HL-60 (cell line): Measurements from ENCODE around the gene DYNC1H1.
A peak's percentile ranks its signal among the peaks of the same experiment; 100 is the strongest.

Source experiments
- POLR2AphosphoS5 ChIP-seq: IDR thresholded peaks from 2 replicates; pipeline ENCODE4 v1.6.1; 2012; ENCODE audit warnings: low read depth
- TF ChIP-seq, protein P1 (sequence below): IDR thresholded peaks from one replicate; pipeline ENCODE4 v1.5.1; 2011; ENCODE audit warnings: low read length, control low read depth, inconsistent platforms; ENCODE audit not compliant: insufficient read depth

DNA sequence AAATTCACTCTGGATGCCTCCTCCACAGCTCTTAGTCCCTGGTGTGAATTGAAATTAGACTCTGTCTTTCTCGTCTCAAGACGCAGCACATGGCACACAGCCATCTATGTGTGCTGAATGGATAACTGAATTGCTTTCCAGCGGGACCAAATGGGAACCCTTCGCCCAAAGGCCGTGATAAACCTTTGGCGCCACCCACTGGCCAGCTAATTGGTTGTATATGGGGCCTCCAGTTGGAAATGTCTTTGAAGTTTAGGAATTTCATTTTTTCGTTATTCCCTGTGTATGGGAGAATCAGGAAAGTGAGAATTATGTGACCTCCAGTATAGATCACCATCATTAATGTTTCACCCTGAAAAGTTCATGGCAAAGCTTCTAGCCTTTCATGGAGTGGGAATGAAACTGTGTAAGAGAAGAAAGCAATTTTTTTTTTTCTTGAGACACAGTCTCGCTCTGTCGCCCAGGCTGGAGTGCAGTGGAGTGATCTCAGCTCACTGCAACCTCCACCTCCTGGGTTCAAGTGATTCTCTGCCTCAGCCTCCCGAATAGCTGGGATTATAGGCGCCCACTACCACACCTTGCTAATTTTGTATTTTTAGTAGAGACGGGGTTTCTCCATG, 132.3 kb downstream of the DYNC1H1 start:
- TF ChIP-seq, protein P1, sequence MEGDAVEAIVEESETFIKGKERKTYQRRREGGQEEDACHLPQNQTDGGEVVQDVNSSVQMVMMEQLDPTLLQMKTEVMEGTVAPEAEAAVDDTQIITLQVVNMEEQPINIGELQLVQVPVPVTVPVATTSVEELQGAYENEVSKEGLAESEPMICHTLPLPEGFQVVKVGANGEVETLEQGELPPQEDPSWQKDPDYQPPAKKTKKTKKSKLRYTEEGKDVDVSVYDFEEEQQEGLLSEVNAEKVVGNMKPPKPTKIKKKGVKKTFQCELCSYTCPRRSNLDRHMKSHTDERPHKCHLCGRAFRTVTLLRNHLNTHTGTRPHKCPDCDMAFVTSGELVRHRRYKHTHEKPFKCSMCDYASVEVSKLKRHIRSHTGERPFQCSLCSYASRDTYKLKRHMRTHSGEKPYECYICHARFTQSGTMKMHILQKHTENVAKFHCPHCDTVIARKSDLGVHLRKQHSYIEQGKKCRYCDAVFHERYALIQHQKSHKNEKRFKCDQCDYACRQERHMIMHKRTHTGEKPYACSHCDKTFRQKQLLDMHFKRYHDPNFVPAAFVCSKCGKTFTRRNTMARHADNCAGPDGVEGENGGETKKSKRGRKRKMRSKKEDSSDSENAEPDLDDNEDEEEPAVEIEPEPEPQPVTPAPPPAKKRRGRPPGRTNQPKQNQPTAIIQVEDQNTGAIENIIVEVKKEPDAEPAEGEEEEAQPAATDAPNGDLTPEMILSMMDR = peak; percentile 62
- TF ChIP-seq POLR2AphosphoS5 = no peak
